Left ventricle myocardium inferior (tissue), 1 donor: Measurements from ENCODE around the gene SNRPD2. TPM values are rescaled to one million over a fixed set of nuclear protein-coding genes. Genes with fewer than 3 reads are reported as not detected.

Experiments
- DNase-seq: peaks from one replicate; pipeline ENCODE4 v3.0.0-alpha.2; 2020
- H3K27ac ChIP-seq: fragments of 200-600 bp; replicated peaks from 2 replicates; pipeline ENCODE4 v1.8.0; 2021
- H3K27me3 ChIP-seq: fragments of 200-600 bp; 2 replicates; pipeline ENCODE4 v1.8.0; 2021; ENCODE audit warnings: low read depth
- H3K36me3 ChIP-seq: fragments of 200-600 bp; 2 replicates; pipeline ENCODE4 v1.8.0; 2021
- H3K4me1 ChIP-seq: fragments of 200-600 bp; 2 replicates; pipeline ENCODE4 v1.8.0; 2021
- H3K4me3 ChIP-seq: fragments of 200-600 bp; 2 replicates; pipeline ENCODE4 v1.8.0; 2021; ENCODE audit warnings: mild to moderate bottlenecking, moderate library complexity
- H3K9me3 ChIP-seq: fragments of 200-600 bp; replicated peaks from 2 replicates; pipeline ENCODE4 v1.8.0; 2021
- intact Hi-C: fragments of 100-400 bp; cut with micrococcal nuclease; formaldehyde crosslinking; loops from one replicate; pipeline ENCODE4 v1.11.0; 2022
- total RNA-seq: library from RNA; stranded (reverse); fragmentation: NEBNext Ultra II Directional; extraction: Animal tissue kit (Norgen Biotek cat#: 25700); gene quantifications from one replicate; pipeline ENCODE4 v1.2.1, GENCODE V29; 2021
- TF ChIP-seq, protein P1 (sequence below): fragments of 200-600 bp; IDR thresholded peaks from 2 replicates; pipeline ENCODE4 v1.8.0; 2021; ENCODE audit warnings: antibody characterized with exemption, mild to moderate bottlenecking, borderline replicate concordance
- donor health status: DM: no; HTN: yes; CAD: no; lungs with severe emphysema.

The SNRPD2 gene
- total RNA-seq, 1 donor from 2014 or later: 249 TPM

DNA sequence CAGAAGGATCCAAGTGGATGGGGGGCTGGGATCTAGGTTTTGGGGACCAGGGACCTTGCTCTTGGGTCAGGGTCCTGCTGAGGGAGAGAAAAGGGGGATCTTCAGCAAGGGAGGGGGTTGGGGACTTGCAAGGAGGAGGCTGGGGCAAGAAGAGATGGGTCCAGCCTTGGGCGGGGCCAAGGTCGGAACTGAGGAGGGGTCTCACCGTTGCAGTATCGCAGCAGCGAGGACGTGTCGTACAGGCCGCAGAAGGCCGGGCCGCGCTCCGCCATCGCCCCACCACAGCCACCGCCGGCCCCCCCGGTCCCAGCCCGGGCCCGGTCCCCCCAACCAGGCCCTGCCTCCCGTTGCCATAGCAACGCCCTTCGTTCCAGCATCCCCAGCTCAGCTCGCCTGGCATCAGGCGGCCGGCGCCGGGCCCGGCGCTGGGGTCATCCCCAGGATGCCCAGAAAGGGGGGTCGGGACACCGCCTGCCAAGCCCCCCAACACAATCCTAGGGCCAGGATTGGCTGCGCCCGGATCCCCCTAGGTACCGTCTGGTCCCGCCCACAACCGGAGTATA lies 46.6 kb downstream of the SNRPD2 start:
- H3K4me3 ChIP-seq: peak overlapping the region; percentile 72
- TF ChIP-seq, protein P1, sequence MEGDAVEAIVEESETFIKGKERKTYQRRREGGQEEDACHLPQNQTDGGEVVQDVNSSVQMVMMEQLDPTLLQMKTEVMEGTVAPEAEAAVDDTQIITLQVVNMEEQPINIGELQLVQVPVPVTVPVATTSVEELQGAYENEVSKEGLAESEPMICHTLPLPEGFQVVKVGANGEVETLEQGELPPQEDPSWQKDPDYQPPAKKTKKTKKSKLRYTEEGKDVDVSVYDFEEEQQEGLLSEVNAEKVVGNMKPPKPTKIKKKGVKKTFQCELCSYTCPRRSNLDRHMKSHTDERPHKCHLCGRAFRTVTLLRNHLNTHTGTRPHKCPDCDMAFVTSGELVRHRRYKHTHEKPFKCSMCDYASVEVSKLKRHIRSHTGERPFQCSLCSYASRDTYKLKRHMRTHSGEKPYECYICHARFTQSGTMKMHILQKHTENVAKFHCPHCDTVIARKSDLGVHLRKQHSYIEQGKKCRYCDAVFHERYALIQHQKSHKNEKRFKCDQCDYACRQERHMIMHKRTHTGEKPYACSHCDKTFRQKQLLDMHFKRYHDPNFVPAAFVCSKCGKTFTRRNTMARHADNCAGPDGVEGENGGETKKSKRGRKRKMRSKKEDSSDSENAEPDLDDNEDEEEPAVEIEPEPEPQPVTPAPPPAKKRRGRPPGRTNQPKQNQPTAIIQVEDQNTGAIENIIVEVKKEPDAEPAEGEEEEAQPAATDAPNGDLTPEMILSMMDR: no peak
- no peaks in the 10 kb centered on the region for H3K9me3 ChIP-seq
- no peak for DNase-seq
- H3K4me1 ChIP-seq: peaks cover 45% of the 10 kb centered on the region
- H3K27ac ChIP-seq: no peak overlapping the region
- intact Hi-C loops: loop anchor here (10.0 kb wide), 1 partner anchor 120 kb away; no protein-coding TSS in a partner anchor
- no peaks in the 10 kb centered on the region for H3K36me3 ChIP-seq
- H3K27me3 ChIP-seq: peaks cover 7% of the 10 kb centered on the region

DNA sequence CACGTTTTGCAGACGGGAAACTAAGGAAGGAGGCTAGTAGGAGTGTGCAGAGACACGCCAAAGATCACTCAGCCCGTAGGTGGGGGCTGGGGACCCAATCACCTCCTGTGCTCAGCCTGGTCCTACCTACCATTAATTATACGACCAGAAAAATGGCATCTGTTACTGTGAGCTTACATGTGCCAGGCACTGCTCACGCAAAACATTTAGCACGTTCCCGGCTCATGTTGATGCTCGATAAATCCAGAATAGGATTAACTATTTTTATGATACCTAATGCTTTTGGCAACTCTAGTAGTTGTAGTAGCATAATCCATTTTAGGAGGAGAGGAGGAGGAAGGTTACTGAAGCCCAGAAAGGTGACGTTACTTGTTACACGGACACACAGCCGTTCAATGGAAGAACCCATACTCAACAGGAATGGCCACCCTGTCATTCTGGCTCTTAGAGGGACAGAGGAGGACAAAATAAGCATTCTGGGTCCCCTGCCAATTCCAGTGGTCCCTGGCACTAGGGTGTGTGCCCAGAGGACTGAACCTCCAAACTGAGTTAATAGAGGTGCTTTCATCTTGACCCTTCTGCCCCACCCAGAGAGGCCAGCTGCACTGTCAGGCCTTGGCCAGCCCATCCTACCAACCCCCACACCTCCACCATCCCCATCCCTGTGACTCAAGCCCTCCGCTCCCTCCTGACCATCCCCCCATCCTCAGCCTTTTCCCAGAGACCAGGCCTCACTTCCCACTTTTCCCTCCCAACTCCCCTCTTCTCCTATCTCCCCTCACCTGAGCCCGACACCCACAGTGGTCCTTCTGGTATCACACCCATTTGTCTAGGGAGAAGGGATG lies 47.6 kb downstream of the SNRPD2 start:
- intact Hi-C loops: loop anchor here (10.0 kb wide), 1 partner anchor 119 kb away; no protein-coding TSS in a partner anchor
- Histone ChIP-seq H3K9me3 (no peaks in the 10 kb centered on the region), H3K27me3 (peaks cover 7% of the 10 kb centered on the region), H3K4me1 (peaks cover 54% of the 10 kb centered on the region), H3K4me3 (no peak overlapping the region), H3K36me3 (no peaks in the 10 kb centered on the region), H3K27ac (no peak overlapping the region)
- no peak for DNase-seq
- TF ChIP-seq, protein P1: no peak

DNA sequence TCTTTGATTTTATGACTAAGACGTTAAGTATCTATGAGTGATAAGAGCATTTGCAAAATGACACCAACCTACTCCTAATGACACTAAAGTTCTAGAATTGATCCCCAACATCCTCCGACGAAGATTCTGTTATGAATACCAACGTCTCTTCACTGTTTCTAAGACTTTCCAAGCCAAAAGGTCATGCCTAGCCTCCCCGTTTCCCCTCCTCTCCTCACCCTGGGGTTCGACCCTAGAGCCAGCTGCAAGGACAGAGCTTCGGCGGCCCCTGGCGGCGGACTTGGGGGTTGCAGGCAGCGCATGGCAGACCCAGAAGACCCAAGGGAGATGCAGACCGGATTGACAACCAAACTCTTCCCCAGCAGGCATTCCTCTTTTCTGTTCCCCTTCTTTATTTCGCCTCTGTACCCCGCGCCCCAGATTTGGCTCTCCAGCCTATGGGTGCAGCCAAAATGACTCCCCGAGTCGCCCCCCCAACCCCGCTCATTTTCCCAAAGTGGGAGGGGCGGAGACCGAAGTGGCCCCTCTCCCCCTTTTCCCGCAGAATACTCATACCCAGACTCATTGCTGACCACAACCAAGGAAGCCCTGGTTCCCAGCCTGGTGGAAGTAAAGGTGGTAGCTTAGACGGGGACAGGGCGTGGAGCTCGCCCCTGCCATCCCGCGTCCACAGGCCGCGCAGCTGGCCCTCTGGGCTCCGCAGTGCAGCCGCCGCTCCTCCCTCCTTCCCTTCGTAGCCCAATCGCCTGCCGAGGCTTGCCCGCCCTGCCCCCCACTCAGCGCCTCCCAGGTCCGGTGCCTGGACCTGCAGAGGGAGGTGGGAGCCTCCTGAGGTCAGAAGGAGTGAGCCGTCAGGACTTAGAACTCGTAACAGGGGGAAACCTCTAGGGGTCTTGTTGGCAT lies 48.5 kb downstream of the SNRPD2 start:
- TF ChIP-seq, protein P1: peak; percentile 98
- Histone ChIP-seq H3K27ac (peak overlapping the region; percentile 91), H3K4me1 (peaks cover 63% of the 10 kb centered on the region), H3K27me3 (peaks cover 7% of the 10 kb centered on the region), H3K4me3 (peak overlapping the region; percentile 67), H3K9me3 (no peaks in the 10 kb centered on the region), H3K36me3 (no peaks in the 10 kb centered on the region)
- DNase-seq: peak; percentile 85
- intact Hi-C loops: loop anchor here (10.0 kb wide), 1 partner anchor 118 kb away; no protein-coding TSS in a partner anchor

DNA sequence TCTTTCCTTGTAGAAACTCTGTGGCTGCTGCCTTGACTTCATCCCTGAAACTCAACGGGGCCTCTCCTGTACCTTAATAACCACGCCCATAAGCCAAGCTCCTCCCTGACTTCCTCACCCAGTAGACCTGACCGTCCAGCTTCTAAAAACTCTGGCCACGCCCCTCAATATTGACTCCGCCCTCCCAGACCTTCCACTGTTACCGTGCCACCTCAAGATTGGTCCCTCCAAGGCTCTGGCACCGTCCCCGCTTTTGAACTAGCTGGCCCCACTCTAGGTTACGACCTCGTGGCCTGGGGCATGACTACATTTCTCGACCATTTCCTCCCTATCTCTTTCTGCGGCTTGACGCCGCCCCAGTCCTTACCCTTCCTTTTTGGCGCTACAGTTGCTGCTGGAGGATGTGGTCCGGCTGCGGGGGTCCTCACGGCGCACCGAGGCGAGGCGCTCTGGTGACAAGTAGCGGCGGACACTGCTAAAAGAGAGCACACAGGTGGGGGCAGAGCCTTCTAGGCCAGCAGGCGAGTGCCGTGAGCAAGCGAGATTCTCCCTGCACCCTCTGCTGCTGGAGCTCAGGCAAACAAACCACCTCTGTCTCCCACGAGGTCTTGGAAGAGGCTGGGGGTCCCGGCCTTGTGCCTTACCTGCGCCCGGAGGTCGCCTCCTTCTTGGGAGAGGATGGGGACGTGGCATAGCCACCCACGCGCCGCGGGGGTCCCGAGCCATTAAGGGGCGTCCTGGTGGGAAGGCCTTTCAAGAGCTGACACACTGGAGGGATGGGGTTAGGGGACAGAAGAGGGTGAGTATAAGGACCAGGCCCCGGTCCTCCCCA lies 50.3 kb downstream of the SNRPD2 start:
- intact Hi-C loops: loop anchor here (10.0 kb wide), 1 partner anchor 117 kb away; no protein-coding TSS in a partner anchor
- peak overlapping the region; percentile 91 for H3K27ac ChIP-seq
- peaks cover 76% of the 10 kb centered on the region for H3K4me1 ChIP-seq
- peaks cover 2% of the 10 kb centered on the region for H3K27me3 ChIP-seq
- no peaks in the 10 kb centered on the region for H3K9me3 ChIP-seq
- H3K36me3 ChIP-seq: no peaks in the 10 kb centered on the region
- peak overlapping the region; percentile 67 for H3K4me3 ChIP-seq
- TF ChIP-seq, protein P1: no peak
- DNase-seq: peak; percentile 74
